ENCODE measurements around the gene FMNL2.
A peak's percentile ranks its signal among the peaks of the same experiment; 100 is the strongest.

Gene FMNL2

DNA sequence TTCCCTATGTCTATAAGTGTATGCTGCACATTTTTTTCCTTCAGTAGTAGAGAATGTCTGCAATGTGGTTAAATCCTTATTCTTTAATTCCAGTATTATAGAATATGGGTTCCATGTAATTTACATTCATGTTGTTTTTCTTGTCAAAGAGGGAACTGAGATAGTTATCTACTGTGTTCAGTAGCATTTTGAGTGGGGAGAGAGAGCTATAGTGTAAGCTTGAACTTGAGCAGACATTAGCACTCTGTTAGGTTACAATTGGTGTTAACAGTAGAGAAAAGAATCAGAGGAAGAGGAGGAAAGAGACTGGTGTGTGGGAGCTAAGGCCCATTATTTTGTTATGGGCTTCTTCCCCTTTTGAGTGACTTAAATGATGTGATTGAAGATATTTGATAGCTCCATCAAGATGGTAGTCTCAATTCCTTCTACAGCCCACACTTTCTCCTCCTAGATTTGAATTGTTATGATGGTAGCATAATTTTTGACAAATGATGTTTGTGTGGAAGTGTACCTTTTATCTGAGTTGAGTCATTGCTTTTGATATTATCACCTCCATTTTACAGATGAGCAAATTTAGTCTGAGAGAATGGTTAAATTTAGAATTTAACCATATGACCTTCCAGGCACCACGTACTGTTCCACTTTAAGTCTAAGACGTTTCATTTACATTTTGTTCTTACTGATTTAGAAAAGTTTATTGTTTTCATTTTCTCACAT, 71.3 kb downstream of the FMNL2 start:
- no peak for DNase-seq

DNA sequence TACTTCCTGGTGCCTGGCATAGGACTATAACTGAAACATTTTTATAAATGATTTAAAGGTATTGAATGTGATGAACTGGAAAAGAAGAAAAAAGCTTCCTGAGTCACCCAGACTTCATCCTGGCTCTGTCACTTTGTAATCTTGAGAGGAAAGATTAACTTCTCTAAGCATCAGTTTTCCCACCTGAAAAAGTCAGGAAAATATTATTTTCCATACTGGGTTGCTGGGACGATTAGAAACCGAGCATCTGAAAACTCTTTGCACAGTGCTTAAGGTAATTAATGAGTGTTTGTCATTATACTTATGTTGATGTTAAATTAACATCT, 71.8 kb downstream of the FMNL2 start:
- DNase-seq, result peak; percentile 22

- DNase-seq, result peak; percentile 28
Measured at GRCh38 chr2:152407204-152407721, 72.3 kb downstream of the FMNL2 start.

DNA sequence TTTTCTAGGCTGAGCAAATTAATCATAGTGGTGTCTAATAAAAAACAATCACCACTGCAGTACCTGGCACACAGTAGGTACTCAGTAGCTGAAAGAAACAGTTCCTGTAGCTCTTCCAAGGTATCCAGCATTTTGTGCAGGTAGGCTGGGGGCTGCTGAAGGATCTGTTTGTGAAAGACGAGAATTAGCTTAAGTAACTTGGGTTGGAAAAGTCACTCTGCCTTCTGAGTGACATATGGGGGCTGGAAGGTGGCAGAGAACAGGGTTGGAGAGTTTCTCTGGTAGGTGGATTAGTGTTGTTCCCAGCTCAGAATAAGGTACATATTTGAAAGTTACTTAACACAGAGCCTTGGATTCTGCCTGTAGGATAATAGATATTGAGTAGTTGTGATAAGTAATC, 72.8 kb downstream of the FMNL2 start:
- DNase-seq, result no peak

- DNase-seq, result no peak
Measured at GRCh38 chr2:152408254-152408653, 73.3 kb downstream of the FMNL2 start.

- no peak for DNase-seq
Measured at GRCh38 chr2:152409386-152410164, 74.6 kb downstream of the FMNL2 start.

DNA sequence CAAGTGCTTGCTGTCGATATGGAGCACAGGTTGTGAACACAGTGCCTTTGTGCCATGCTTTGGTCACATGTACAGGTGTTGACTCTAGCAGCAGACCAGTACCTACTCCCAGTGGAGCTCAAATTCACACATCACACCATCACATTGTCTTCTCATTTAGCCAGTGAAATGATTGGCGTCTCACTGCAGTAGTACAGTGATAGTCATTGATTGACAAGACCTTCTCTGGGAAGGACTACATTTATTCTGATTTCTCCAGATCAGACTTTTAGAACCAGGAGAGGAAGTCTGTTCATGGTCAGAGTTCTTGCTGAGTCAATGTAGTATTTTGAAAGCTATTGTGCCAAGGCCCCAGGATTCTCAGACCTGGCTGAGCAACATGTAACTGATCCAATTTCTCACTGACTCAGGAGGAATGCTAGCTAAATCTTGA, 75.2 kb downstream of the FMNL2 start:
- peak; percentile 36 for DNase-seq

- DNase-seq, result no peak
Measured at GRCh38 chr2:152411154-152411553, 76.2 kb downstream of the FMNL2 start.

DNA sequence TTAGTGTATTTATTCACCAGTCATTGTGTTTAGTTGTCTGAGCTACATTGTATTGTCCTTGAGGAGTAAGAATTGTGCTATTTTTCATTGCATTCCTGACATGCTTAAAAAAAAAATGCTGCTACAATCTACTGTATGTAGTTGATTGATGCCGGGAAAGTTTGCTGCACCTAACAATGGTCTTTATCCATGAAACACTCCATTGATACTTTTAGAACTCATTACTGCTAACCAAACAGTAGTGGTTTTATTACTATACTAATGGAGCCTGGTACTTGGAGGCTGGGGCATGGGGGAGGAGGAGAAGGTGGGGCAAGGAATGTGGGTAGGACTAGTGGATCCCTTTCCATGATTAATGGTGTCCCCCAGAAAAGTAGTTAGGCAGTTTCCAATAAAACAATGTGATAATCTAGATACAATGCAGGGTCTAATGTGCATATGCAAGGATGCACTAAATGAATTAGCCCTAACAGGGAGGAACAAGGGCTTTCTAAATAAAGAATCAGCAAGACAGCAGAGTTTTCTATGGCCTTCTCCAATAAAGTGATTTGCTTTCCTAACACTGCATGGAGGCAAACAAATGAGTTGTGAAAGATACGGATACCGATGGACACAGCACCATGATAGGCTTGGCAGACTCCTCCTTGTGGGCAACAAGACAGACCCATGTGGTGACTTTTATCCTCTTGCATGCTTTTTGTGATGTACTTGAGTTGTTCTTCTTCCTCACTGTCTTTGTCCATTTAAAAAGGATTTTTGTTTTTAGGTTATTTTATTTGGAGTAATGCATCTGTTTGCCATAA, 78.5 kb downstream of the FMNL2 start:
- peak; percentile 74 for DNase-seq

DNA sequence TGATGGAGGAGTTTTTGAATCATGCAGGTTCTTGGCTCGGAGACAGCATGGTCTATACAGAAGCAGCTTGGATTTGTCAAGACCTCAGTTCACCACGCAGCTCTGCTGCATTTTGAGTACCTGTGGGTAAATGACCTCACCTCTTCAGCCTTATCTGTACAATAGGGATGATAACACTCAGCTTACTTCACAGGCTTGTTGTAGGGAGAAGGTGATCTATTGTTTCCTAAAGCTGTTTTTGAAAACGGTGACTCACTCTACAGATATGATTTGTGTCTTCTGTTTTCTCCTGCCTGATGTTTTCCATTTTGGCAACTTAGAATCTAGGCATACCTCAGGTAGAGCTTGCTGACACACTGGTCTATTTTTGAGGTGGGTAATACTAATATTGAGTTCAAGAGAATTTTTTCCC, 80.3 kb downstream of the FMNL2 start:
- DNase-seq, result no peak

GRCh38 chr2:152415796-152416195, 80.8 kb downstream of the FMNL2 start:
- DNase-seq, result no peak

DNA sequence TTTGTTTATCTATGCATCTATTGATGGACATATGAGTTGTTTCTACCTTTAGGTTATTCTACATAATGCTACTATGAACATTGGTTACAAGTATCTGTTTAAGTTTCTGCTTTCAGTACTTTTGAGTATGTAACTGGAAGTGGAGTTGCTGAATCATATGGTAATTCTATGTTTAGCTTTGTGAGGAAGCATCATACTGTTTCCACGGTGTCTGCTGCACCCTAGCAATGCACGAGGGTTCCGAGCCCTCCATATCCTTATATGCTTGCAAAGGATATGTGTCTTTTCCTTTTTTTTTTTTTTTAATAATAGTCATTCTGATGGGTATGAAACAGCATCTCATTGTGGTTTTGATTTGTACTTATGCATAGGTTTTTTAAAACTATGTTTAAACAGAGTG, 83.7 kb downstream of the FMNL2 start:
- no peak for DNase-seq

- DNase-seq, result no peak
Measured at GRCh38 chr2:152419944-152420343, 85.0 kb downstream of the FMNL2 start.

DNA sequence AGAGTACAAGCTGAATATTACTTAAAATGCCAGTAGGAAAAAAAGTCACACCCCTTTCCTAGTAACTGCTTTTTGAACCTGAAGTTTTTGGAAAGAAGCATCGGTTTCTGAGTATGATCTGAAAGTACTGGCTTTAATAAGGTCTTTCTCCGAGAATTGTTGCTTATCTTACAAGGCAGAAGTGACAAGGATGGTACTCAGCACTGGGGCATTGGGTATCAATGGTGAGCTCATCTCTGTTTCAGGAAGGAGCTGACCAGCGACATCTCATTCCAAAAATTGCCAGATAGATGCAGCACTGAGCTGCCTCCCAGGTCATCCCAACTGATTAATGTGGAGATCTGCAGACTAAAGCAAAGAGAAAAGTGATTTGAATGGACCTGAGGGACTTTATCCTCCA, 85.4 kb downstream of the FMNL2 start:
- DNase-seq, result no peak

GRCh38 chr2:152420936-152421335, 86.0 kb downstream of the FMNL2 start:
- DNase-seq, result no peak

GRCh38 chr2:152421521-152422370, 86.8 kb downstream of the FMNL2 start:
- DNase-seq, result peak; percentile 97

DNA sequence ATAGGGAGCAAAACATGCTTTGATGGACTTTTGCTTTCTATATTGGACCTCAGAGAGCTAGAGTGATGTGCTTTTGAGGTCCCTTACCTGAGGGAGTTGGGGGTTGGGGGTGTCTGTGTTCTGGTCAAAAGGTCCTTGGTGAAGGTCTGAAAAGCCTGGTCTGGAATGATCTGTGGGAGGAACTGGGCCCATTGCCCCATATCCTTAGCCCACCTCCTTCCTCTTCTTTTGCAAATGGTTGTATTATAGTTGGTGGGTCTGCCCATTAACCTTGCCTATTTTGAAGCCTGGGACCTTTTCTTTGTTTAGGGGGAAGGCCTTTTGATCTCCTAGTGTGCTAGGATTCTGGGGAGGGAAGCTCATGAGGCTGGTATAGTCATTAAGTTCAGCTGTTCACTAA, 88.7 kb downstream of the FMNL2 start:
- no peak for DNase-seq

DNA sequence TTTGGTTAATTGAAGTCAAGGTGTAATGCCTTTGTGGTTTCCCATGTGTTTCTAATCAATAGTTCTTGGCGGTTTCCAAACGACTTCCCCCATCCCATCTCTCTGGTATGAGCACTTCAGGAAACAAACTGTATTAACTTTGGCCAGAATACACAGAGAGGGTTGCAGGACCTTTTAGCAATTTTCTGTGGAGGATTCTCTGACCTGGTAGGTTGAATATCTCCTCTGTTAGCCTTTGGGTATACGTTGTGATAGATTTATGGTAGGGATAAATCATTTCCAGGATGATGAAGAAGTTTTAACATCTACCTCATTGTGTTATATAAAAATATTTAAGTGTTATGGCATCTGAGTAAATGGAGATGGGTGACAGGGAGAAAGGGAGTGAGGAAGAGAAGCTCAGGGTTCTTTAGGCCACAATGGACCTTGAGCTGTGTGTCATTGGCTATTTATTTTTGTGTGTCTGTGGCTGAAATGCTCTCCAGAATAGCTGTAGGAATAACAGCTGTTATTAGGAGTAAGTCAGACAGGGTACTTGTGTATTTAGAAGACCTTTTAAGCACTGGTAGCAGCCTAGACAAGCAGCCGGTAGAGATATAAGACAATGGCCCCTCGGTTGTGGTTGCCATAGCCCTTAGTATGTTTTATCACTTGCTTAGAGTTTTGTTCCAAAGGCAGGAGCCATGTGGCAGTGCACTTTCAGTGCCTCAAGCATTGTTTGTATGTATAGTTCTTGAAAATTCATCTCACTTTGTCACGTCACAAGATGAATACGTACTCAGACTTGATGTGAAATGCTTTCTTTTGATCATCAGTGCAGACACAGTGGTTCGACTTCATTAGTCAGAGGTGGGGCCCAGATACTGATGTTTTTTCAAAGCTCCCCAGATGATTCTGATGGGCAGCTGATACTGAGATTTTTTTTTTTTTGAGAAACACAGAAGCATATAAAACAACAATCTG, 91.1 kb downstream of the FMNL2 start:
- DNase-seq, result peak; percentile 26

- DNase-seq, result no peak
Measured at GRCh38 chr2:152426801-152427200, 91.8 kb downstream of the FMNL2 start.

DNA sequence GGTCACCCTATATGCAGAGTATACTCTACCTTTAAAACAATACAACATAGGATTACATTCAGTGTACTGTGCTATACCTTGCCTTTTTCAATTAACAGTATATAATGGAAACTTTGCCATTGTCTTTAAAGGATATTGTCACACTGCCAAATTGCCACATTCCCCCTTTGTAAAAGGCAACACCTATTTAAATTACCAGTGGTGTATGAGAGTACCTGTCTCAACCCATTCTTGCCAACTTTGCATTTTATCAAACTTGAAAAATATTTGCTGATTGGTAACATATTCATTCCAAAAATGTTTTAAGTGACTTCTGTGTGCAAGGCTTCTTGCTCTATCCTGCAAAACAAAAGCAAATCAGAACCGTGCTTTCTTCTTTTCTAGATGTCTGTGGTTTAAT, 92.9 kb downstream of the FMNL2 start:
- DNase-seq, result no peak
